ENCODE results near the gene ADAMTS12. TPM values are rescaled to one million over a fixed set of nuclear protein-coding genes. Genes with fewer than 3 reads are reported as not detected.

Gene ADAMTS12
- total RNA-seq, 1 donor from 2014 or later: 32.1 TPM

- H3K9me3 Mint-ChIP-seq: no peaks in the 10 kb centered on the region
- no peak for DNase-seq (ENCODE audit: extremely low spot score, unreplicated experiment)
These were observed 409.5 kb downstream of the ADAMTS12 start for GRCh38 chr5:33482335-33482734.

DNA sequence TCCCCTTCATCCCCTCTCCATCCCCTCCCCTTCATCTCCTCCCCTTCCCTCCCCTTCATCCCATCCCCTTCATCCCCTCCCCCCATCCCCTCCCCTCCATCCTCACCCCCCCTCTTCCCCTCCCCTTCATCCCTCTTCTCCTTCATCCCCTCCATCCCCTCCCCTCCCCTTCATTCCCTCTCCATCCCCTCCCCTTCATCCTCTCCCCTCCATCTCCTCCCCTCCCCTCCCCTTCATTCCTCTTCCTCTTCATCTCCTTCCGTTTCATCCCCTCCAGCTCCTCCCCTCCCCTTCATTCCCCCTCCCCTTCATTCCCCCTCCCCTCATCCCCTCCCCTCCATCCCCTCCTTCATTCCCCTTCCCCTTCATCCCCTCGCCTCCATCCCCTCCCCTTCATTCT lies 410.9 kb downstream of the ADAMTS12 start:
- H3K27me3 Mint-ChIP-seq: no peaks in the 10 kb centered on the region
- DNase-seq (ENCODE audit: extremely low spot score, unreplicated experiment): no peak
- peaks cover 7% of the 10 kb centered on the region for H3K4me1 Mint-ChIP-seq (ENCODE audit: unreplicated experiment)
- H3K36me3 Mint-ChIP-seq: peaks cover 33% of the 10 kb centered on the region
- no peak overlapping the region for H3K27ac Mint-ChIP-seq
- H3K4me3 Mint-ChIP-seq: no peak overlapping the region
- H3K9me3 Mint-ChIP-seq: no peaks in the 10 kb centered on the region
- no peak for TF ChIP-seq CTCF (conservative IDR thresholded peaks at IDR 0.05)

More at GRCh38 chr5:33482335-33482734, 409.5 kb downstream of the ADAMTS12 start:
- no peaks in the 10 kb centered on the region for H3K27me3 Mint-ChIP-seq
- H3K27ac Mint-ChIP-seq: no peak overlapping the region
- TF ChIP-seq CTCF (conservative IDR thresholded peaks at IDR 0.05): no peak
- H3K36me3 Mint-ChIP-seq: peaks cover 22% of the 10 kb centered on the region
- no peak overlapping the region for H3K4me3 Mint-ChIP-seq
- peaks cover 7% of the 10 kb centered on the region for H3K4me1 Mint-ChIP-seq (ENCODE audit: unreplicated experiment)

GRCh38 chr5:33479311-33479710 lies 412.5 kb downstream of the ADAMTS12 start:
- Mint-ChIP-seq H3K27ac (no peak overlapping the region), H3K27me3 (no peaks in the 10 kb centered on the region), H3K9me3 (peaks cover 3% of the 10 kb centered on the region), H3K4me3 (no peak overlapping the region), H3K36me3 (peaks cover 49% of the 10 kb centered on the region), H3K4me1 (ENCODE audit: unreplicated experiment) (no peaks in the 10 kb centered on the region)
- TF ChIP-seq CTCF (conservative IDR thresholded peaks at IDR 0.05): no peak
- DNase-seq (ENCODE audit: extremely low spot score, unreplicated experiment): no peak

- Mint-ChIP-seq H3K4me1 (ENCODE audit: unreplicated experiment) (no peaks in the 10 kb centered on the region), H3K36me3 (peaks cover 55% of the 10 kb centered on the region), H3K27me3 (no peaks in the 10 kb centered on the region), H3K9me3 (peaks cover 3% of the 10 kb centered on the region), H3K4me3 (no peak overlapping the region), H3K27ac (no peak overlapping the region)
- TF ChIP-seq CTCF (conservative IDR thresholded peaks at IDR 0.05): no peak
- no peak for DNase-seq (ENCODE audit: extremely low spot score, unreplicated experiment)
These were observed 414.0 kb downstream of the ADAMTS12 start for GRCh38 chr5:33477816-33478215.

DNA sequence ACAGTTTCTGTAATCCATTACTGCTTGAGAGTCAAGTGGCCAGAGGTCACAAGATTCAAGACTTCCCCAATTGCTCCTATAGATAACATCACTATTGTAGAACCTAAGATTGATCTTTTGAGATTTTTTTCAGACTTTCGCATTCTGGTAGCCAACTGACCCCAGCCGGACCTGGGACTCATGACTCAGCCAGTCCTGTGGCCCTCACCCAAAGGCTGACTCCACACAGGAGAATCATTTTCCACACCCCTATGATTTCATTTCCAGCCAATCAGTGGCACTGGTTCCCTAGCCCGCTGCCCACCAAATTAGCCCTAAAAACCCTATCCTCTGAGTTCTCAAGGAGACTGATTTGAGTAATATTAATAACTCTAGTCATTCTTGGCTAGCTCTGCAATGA lies 414.8 kb downstream of the ADAMTS12 start:
- H3K36me3 Mint-ChIP-seq: peaks cover 62% of the 10 kb centered on the region

More for the DNA sequence above, 414.8 kb downstream of the ADAMTS12 start:
- H3K27ac Mint-ChIP-seq: no peak overlapping the region
- TF ChIP-seq CTCF (conservative IDR thresholded peaks at IDR 0.05): no peak
- peaks cover 3% of the 10 kb centered on the region for H3K9me3 Mint-ChIP-seq
- H3K27me3 Mint-ChIP-seq: no peaks in the 10 kb centered on the region
- no peak for DNase-seq (ENCODE audit: extremely low spot score, unreplicated experiment)
- H3K4me1 Mint-ChIP-seq (ENCODE audit: unreplicated experiment): no peaks in the 10 kb centered on the region
- H3K4me3 Mint-ChIP-seq: no peak overlapping the region

Data from type B pancreatic cell (in vitro differentiated cells).